ENCODE results near the gene MCU. TPM values are rescaled to one million over a fixed set of nuclear protein-coding genes. Genes with fewer than 3 reads are reported as not detected.
"Not testable (repeated sequence)": the region's sequence is repeated elsewhere in the genome, so short reads cannot be mapped to it uniquely, and the experiment has no call there.

Gene MCU
- total RNA-seq, 1 donor from 2014 or later: 63.8 TPM

DNA sequence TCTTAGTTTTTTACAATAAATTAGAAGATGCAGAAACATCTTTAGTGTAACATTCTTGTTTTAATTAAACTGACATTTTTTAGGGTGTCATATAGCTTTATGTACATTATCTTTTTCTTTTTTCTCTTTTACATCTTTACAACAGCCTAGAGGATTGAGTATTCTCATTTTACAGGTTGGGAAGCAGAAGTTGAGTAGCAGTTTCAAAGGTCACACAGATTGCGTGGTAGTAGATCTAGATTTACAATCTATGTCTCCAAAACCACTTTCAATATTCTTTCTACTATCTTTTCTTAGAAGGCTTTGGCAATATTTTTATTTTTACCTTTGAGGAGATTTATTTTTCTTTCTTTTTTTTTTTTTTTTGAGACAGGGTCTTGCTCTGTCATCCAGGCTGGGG is 18.7 kb upstream of the MCU start:
- Mint-ChIP-seq H3K27me3 (no peaks in the 10 kb centered on the region), H3K36me3 (ENCODE audit: insufficient read depth) (no peaks in the 10 kb centered on the region), H3K27ac (no peak overlapping the region), H3K4me3 (ENCODE audit: low read depth) (no peak overlapping the region), H3K4me1 (ENCODE audit: low read depth) (peaks cover 4% of the 10 kb centered on the region), H3K9me3 (ENCODE audit: low read depth) (no peaks in the 10 kb centered on the region)
- DNase-seq (ENCODE audit: low spot score, unreplicated experiment): no peak
- TF ChIP-seq, protein P1, sequence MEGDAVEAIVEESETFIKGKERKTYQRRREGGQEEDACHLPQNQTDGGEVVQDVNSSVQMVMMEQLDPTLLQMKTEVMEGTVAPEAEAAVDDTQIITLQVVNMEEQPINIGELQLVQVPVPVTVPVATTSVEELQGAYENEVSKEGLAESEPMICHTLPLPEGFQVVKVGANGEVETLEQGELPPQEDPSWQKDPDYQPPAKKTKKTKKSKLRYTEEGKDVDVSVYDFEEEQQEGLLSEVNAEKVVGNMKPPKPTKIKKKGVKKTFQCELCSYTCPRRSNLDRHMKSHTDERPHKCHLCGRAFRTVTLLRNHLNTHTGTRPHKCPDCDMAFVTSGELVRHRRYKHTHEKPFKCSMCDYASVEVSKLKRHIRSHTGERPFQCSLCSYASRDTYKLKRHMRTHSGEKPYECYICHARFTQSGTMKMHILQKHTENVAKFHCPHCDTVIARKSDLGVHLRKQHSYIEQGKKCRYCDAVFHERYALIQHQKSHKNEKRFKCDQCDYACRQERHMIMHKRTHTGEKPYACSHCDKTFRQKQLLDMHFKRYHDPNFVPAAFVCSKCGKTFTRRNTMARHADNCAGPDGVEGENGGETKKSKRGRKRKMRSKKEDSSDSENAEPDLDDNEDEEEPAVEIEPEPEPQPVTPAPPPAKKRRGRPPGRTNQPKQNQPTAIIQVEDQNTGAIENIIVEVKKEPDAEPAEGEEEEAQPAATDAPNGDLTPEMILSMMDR (IDR thresholded peaks at IDR 0.05; ENCODE audit: unreplicated experiment): no peak

DNA sequence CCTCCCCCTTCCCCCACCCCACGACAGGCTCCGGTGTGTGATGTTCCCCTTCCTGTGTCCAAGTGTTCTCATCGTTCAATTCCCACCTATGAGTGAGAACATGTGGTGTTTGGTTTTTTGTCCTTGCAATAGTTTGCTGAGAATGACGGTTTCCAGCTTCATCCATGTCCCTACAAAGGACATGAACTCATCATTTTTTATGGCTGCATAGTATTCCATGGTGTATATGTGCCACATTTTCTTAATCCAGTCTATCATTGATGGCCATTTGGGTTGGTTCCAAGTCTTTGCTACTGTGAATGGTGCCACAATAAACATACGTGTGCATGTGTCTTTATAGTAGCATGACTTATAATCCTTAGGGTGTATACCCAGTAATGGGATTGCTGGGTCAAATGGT is 17.8 kb upstream of the MCU start:
- H3K9me3 Mint-ChIP-seq (ENCODE audit: low read depth); H3K4me1 Mint-ChIP-seq (ENCODE audit: low read depth); H3K4me3 Mint-ChIP-seq (ENCODE audit: low read depth); H3K27me3 Mint-ChIP-seq; H3K36me3 Mint-ChIP-seq (ENCODE audit: insufficient read depth); H3K27ac Mint-ChIP-seq; DNase-seq (ENCODE audit: low spot score, unreplicated experiment): not testable (repeated sequence)

DNA sequence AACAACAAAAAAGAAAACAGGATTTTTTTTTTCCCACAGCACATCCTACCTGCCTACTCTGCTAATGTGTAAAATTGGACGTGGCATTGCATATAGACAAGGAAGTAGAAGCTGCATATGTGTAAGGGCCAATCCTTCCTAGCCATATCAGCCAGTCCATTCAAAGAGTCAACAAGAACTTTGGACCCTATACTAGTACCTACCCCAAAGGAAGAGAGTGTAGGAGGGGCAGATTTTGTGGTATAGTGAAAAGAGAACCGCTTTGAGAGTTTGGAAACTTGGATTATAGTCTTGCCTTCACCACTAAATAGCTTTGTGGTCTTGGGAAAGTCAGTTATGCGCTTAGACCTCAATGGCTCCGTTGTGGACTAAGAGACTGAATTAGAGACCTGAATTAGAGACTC is 12.1 kb upstream of the MCU start:
- Mint-ChIP-seq H3K27ac (no peak overlapping the region), H3K4me1 (ENCODE audit: low read depth) (peaks cover 4% of the 10 kb centered on the region), H3K36me3 (ENCODE audit: insufficient read depth) (no peaks in the 10 kb centered on the region), H3K4me3 (ENCODE audit: low read depth) (no peak overlapping the region), H3K27me3 (no peaks in the 10 kb centered on the region), H3K9me3 (ENCODE audit: low read depth) (no peaks in the 10 kb centered on the region)
- DNase-seq (ENCODE audit: low spot score, unreplicated experiment): no peak
- TF ChIP-seq, protein P1 (IDR thresholded peaks at IDR 0.05; ENCODE audit: unreplicated experiment): no peak

DNA sequence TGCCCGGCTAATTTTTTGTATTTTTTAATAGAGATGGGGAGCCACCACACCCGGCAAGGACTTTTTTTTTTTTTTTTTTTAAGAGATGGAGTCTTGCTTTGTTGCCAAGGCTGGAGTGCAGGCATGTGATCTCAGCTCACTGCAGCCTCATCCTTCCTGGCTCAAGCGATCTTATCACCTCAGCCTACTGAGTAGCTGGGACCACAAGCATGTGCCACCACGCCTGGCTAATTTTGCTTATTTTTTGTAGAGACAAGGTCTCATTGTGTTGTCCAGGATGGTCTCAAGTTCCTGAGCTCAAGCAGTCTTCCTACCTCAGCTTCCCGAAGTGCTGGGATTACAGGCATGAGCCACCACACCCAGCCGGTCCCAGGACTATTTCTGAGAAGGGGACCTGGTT is 9.3 kb upstream of the MCU start:
- no peak for DNase-seq (ENCODE audit: low spot score, unreplicated experiment)
- Mint-ChIP-seq H3K36me3 (ENCODE audit: insufficient read depth) (no peaks in the 10 kb centered on the region), H3K4me3 (ENCODE audit: low read depth) (no peak overlapping the region), H3K9me3 (ENCODE audit: low read depth) (no peaks in the 10 kb centered on the region), H3K4me1 (ENCODE audit: low read depth) (peaks cover 13% of the 10 kb centered on the region), H3K27me3 (no peaks in the 10 kb centered on the region), H3K27ac (no peak overlapping the region)
- TF ChIP-seq, protein P1 (IDR thresholded peaks at IDR 0.05; ENCODE audit: unreplicated experiment): no peak

DNA sequence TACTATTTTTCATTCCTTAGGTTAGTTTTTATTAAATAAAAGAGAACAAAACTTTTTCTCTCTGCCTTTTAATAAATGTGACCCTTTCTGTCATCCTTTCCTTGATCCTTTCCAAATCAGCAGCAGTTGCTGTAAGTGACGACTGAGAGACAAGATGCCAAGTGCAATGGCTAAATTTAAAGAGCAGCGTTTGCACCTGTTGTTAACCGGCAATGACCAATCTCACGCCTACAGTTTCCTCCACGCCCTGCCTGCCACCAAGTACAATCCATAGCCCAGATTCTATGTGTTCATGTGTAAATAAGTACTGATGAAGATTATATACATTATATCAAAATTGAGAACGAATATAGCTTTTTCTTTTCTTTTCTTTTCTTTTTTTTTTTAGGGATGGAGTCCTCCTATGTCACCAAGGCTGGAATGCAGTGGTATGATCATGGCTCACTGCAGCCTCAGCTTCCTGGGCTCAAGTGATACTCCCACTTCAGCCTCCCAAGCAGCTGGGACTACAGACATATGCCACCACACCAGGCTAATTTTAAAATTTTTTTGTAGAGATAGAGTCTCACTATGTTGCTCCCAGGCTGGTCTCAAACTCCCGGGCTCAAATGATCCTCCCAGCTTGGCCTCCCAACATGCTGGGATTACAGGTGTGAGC is 6.5 kb upstream of the MCU start:
- Mint-ChIP-seq H3K27me3 (no peaks in the 10 kb centered on the region), H3K9me3 (ENCODE audit: low read depth) (no peaks in the 10 kb centered on the region), H3K4me1 (ENCODE audit: low read depth) (peaks cover 24% of the 10 kb centered on the region), H3K27ac (no peak overlapping the region), H3K4me3 (ENCODE audit: low read depth) (no peak overlapping the region), H3K36me3 (ENCODE audit: insufficient read depth) (no peaks in the 10 kb centered on the region)
- no peak for DNase-seq (ENCODE audit: low spot score, unreplicated experiment)
- TF ChIP-seq, protein P1 (IDR thresholded peaks at IDR 0.05; ENCODE audit: unreplicated experiment): no peak

DNA sequence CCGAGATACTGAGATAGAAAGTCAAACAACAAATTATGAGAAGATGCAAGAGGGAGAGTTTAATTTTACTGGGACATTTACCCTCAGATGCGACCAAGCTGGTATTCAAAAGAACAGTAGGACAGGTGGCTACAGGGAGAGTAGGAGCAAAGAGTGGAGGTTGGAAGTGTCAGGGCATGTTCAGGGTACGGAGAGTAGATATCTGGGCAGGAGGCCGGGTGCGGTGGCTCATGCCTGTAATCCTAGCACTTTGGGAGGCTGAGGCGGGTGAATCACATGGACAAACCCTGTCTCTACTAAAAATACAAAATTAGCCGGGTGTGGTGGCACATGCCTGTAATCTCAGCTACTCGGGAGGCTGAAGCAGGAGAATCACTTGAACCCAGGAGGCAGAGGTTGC is 5.5 kb upstream of the MCU start:
- not testable (repeated sequence) for H3K27me3 Mint-ChIP-seq; DNase-seq (ENCODE audit: low spot score, unreplicated experiment); H3K9me3 Mint-ChIP-seq (ENCODE audit: low read depth); H3K4me3 Mint-ChIP-seq (ENCODE audit: low read depth); H3K36me3 Mint-ChIP-seq (ENCODE audit: insufficient read depth)
- Mint-ChIP-seq H3K27ac (peak overlapping the region; percentile 93), H3K4me1 (ENCODE audit: low read depth) (peaks cover 24% of the 10 kb centered on the region)
